Lung microvascular endothelial cell (primary cell): ENCODE measurements around the gene RPL10. TPM values are rescaled to one million over a fixed set of nuclear protein-coding genes. Genes with fewer than 3 reads are reported as not detected.
"Not testable (repeated sequence)": the region's sequence is repeated elsewhere in the genome, so short reads cannot be mapped to it uniquely, and the experiment has no call there.

Source experiments
- DNase-seq, 2 donors: peaks; one replicate each; pipeline versions ENCODE4 v3.0.0 to v3.0.0-alpha.2; 2010; ENCODE audit warnings: low read depth in 2 of 2
- total RNA-seq: library from RNA; depleted of rRNA; stranded (reverse); fragments of >200 nt; gene quantifications from 2 replicates; pipeline ENCODE4 v1.2.1, GENCODE V29; 2014

Gene RPL10
- total RNA-seq, 1 donor from 2014 or later = 2,761 TPM

GRCh38 chrX:154378059-154378798 is 19.9 kb upstream of the RPL10 start:
- DNase-seq = peak; percentile 29 to 34

- peak; percentile 98 for DNase-seq
Observed at GRCh38 chrX:154378799-154379568, 19.2 kb upstream of the RPL10 start, which contains the start of gene EMD. Gene EMD (plus strand): TSS chrX:154379295. CDS start chrX:154379485, 190 bp downstream.

- DNase-seq = peak in 1 of 2 donors; percentile 23
Observed at GRCh38 chrX:154379569-154379951, 18.6 kb upstream of the RPL10 start.

- DNase-seq = peak in 1 of 2 donors; percentile 35
Observed at GRCh38 chrX:154380153-154380552, 18.0 kb upstream of the RPL10 start.

GRCh38 chrX:154380787-154381186 is 17.4 kb upstream of the RPL10 start:
- DNase-seq = no peak

- DNase-seq = no peak
Observed at GRCh38 chrX:154381271-154381670, 16.9 kb upstream of the RPL10 start.

- no peak for DNase-seq
Observed at GRCh38 chrX:154382483-154383069, 15.6 kb upstream of the RPL10 start.

GRCh38 chrX:154383359-154384283 is 14.6 kb upstream of the RPL10 start:
- DNase-seq = no peak

- peak; percentile 38 to 49 for DNase-seq
Observed at GRCh38 chrX:154384284-154384892, 13.8 kb upstream of the RPL10 start.

- DNase-seq = not testable (repeated sequence)
Observed at GRCh38 chrX:154388094-154388493, 10.1 kb upstream of the RPL10 start.

GRCh38 chrX:154388649-154389048 is 9.5 kb upstream of the RPL10 start:
- not testable (repeated sequence) for DNase-seq

- not testable (repeated sequence) for DNase-seq
Observed at GRCh38 chrX:154389812-154390747, 8.1 kb upstream of the RPL10 start.

- DNase-seq = not testable (repeated sequence)
Observed at GRCh38 chrX:154396363-154396762, 1.8 kb upstream of the RPL10 start.

GRCh38 chrX:154396973-154397887 is 947 bp upstream of the RPL10 start:
- peak; percentile 53 to 67 for DNase-seq

- DNase-seq = peak; percentile 87 to 91
Observed at GRCh38 chrX:154398668-154399526, 720 bp downstream of the RPL10 start.

GRCh38 chrX:154399527-154400368 is 1.6 kb downstream of the RPL10 start:
- no peak for DNase-seq
